NCI-H2227 (cell line): Measurements from ENCODE around the gene SLX9.

Source experiments
- DNase-seq: peaks from one replicate; lab custom pipeline; 2025; ENCODE audit not compliant: unreplicated experiment; lab: John Stamatoyannopoulos, UW

The SLX9 gene

GRCh38 chr21:44958471-44959191 is 18.8 kb downstream of the SLX9 start:
- DNase-seq, result no peak

GRCh38 chr21:44959376-44960091 is 19.7 kb downstream of the SLX9 start:
- DNase-seq, result no peak

- no peak for DNase-seq
Observed at GRCh38 chr21:44960141-44961092, 20.6 kb downstream of the SLX9 start.

GRCh38 chr21:44962403-44962966 is 22.7 kb downstream of the SLX9 start:
- no peak for DNase-seq

- DNase-seq, result no peak
Observed at GRCh38 chr21:44964381-44964780, 24.6 kb downstream of the SLX9 start.

GRCh38 chr21:44965251-44966022 is 25.6 kb downstream of the SLX9 start:
- DNase-seq, result no peak

- peak; percentile 84 for DNase-seq
Observed at GRCh38 chr21:44966135-44967081, 26.6 kb downstream of the SLX9 start.

- no peak for DNase-seq
Observed at GRCh38 chr21:44967082-44968047, 27.5 kb downstream of the SLX9 start.

- DNase-seq, result no peak
Observed at GRCh38 chr21:44969066-44969670, 29.3 kb downstream of the SLX9 start.

- no peak for DNase-seq
Observed at GRCh38 chr21:44969931-44970755, 30.3 kb downstream of the SLX9 start.

GRCh38 chr21:44970766-44971671 is 31.2 kb downstream of the SLX9 start:
- DNase-seq, result no peak

- DNase-seq, result no peak
Observed at GRCh38 chr21:44971672-44971995, 31.8 kb downstream of the SLX9 start.

- no peak for DNase-seq
Observed at GRCh38 chr21:44972301-44972814, 32.5 kb downstream of the SLX9 start.

- DNase-seq, result no peak
Observed at GRCh38 chr21:44972821-44973220, 33.0 kb downstream of the SLX9 start.

GRCh38 chr21:44973598-44973997 is 33.8 kb downstream of the SLX9 start:
- DNase-seq, result no peak

GRCh38 chr21:44974676-44975075 is 34.8 kb downstream of the SLX9 start:
- no peak for DNase-seq
